Measurements from ENCODE around the gene VPS13D.
"Not testable (repeated sequence)": the region's sequence is repeated elsewhere in the genome, so short reads cannot be mapped to it uniquely, and the experiment has no call there.

The VPS13D gene

DNA sequence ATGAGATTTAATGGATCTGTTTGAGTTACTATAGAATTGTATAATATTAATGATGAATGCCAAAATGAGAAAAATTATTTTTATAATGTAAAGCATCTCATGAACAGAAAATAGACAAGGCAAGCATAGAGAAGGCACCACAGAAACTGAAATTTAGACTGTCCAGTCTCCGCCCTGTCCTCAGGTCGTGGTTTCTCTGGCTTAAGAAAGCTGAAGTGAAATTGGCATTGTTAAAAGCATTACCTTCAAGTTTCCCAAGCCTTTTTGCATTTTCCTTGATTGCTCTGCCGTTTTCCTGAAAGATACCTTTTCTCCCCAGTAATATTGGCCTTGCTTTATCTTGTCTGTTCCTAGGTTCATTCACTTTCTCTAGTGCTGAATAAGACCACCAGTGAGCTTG is 58.0 kb downstream of the VPS13D start:
- no peak for DNase-seq

DNA sequence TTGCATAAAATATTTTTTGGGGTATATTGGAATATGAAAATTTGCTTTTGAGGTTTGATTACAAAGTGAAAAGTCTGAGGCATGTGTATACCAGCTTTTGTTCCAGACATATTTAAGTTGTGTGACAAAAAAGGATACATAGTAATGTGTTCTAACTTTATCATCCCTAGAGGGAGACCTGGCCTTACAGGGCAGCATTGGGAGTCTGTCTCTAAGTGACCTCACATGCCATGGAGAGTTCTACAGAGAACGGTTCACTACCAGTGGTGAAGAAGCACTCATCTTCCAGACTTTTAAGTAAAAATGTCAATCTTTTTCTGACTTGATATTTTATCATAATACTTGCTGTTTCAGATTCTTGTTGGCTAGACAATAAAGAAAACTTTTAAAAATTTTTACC is 61.0 kb downstream of the VPS13D start:
- DNase-seq, result no peak

GRCh38 chr1:12293416-12293815 is 63.6 kb downstream of the VPS13D start:
- no peak for DNase-seq

- no peak for DNase-seq
Observed at GRCh38 chr1:12294076-12294475, 64.2 kb downstream of the VPS13D start.

- no peak for DNase-seq
Observed at GRCh38 chr1:12296016-12296415, 66.2 kb downstream of the VPS13D start.

DNA sequence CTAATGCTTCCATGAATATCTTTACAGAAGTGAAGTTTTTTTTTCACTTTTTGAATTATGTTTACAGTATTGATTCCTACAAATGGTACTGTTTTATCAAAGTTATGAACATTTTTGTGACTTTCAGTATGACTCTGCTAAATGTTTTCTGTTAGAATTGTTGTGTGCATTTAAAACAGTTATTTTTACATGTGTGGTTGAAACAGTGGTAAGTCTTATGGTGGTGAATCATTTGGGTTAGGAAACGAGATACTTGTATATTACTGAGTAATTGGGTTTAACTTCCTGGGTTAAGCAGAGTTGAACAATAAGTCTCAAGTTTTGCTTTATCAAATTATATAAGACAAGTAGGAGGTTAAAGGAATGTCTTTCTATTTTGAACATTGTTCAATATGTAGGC is 66.8 kb downstream of the VPS13D start:
- DNase-seq, result peak in 1 of 2 experiments; percentile 6

DNA sequence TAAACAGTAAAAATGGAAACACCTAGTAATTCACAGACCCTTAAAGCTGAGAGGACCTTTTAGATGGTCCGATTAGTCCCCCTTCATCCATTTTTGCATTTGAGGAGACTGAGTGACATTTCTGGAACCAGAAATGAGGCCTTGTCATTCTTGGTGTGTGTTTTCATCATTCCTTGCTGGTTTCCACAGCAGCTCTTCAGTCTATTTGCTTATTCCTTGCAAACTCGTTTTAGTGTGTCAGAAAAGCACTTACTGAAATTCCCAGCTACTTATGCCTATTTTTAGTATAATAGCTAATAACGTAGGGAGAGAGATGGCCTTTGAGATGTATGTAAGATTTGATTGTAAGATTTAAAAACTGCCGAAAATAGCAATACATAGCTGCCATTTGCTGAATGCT is 70.9 kb downstream of the VPS13D start:
- no peak for DNase-seq

DNA sequence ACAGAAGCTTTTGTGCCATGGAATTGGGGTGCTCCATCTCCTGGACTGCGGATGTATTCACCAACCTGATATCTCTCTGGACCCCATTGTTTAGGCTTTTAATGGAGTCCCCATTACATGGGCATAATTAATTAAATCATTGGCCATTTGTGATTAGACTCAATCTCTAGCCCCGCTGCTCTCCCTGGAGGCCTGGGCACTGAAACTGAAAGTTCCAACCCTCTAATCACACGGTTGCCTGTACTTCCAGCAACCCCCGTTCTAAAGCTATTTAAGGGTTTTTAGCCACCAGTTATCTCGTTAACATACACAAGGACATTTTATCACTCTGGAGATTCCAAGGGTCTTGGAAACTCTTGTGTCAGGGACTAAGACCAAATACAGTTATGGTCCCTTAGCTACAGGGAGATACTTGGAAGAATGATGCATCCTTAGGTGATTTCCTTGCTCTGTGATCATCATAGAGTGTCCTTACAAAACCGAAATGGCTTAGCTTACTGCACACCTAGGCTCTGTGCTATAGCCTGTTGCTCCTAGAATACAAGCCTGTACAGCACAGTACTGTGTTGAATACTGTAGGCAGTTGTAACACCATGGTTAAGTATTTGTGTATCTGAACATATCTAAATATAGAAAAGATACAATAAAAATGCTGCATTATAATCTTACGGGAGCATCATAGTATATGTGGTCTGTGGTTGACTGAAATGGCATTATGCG is 71.8 kb downstream of the VPS13D start:
- no peak for DNase-seq

GRCh38 chr1:12302798-12303447 is 73.1 kb downstream of the VPS13D start:
- no peak for DNase-seq

GRCh38 chr1:12305377-12305776 is 75.5 kb downstream of the VPS13D start:
- no peak for DNase-seq

- DNase-seq, result no peak
Observed at GRCh38 chr1:12309783-12310742, 80.2 kb downstream of the VPS13D start.

DNA sequence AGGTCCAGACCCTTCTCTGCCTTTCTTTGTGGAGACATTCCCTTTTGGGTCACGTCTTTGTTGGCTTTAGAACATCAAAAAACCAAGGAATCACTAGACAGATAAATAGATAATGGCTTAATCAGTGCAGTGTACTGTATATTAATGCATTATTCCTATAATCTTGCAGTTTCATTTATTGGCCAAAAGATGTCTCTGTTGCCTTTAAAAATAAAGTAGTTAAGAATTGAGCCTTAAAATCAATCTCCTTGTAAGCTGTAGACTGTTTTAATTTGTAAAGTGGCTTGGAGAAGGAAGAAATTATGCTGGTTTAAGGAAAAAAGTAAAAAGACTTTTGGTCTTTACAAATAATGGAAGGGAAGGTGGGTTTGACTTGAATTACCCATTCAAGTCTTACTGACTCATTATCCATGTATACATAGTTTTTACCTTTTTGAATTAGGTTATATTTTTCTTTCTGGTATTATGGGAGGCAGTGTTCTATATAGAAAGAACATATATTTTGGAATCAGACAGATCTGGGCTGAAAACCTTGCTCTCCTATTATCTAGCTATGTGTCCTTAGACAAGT is 84.6 kb downstream of the VPS13D start:
- peak; percentile 57 to 62 for DNase-seq

GRCh38 chr1:12315146-12315545 is 85.3 kb downstream of the VPS13D start:
- DNase-seq, result no peak

DNA sequence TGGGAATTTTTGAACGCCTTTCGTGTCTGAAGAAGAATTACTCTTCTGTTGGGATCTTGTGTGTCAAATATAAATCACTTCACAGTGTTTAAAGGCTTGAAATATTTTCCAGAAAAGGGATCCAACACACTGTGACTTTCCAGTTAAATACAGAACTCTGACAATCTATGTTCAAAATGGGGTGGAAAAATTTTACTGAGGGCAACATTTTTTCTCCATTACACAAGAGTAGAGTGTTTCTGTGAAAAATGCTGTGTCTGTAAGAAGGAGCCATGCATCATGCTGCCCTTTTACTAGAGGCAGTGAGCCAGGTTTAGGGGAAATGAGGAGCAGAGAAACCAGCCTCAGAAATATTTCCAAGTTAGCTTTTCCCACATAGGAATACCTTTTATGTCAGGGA is 86.5 kb downstream of the VPS13D start:
- no peak for DNase-seq

DNA sequence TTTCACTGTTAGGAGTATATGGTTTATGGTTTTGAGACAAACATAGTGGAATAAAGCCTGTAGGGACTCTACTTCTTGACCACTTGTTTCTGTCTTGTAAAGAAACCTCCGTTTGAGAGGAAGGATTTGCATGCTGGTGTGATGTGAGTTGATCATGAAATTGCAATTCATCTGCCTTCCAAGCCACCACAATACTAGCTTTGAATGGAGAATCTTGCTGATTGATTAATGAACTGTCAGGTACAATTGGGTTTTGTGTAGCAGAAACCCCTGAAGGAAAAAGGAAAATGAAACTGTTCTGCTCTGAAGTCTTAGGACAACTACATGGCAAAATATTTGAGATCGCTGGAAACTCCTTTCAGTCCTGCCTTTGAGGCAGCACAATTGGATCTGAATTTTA is 90.7 kb downstream of the VPS13D start:
- no peak for DNase-seq

- DNase-seq, result no peak
Observed at GRCh38 chr1:12324423-12324822, 94.6 kb downstream of the VPS13D start.

DNA sequence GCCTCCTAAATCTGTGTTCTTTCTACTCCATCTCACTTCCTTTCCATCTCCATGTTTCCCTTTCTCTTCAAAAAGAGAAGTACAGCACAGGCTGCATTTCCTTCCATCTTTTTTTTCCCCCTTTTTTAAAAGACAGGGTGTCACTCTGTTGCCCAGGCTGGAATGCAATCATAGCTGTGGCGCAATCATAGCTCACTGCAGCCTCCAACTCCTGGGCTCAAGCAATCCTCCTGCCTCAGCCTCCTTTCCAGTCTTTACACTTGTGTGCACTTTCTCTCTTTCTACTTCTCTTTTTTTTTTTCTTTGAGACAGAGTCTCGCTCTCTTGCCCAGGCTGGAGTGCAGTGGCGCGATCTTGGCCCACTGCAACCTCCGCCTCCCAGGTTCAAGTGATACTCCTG is 95.1 kb downstream of the VPS13D start:
- DNase-seq, result not testable (repeated sequence)

DNA sequence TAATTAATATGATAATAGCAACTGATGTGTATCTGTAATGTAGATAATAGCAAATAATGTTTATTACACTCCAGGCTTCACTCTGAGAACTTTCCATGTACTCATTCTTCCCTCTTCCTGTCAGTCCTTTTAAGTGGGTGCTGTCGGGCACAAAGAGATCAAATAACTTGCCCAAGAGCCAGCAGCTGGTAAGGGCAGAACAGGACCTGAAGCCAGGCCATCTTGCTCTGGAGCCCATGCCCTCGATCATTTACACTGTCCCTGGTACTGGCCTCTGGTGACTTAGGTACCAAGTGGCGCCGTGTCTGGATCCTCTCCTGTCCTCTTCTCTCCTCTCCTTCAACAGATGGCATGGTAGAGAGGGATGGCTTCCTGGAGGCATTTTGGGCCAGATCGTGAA is 97.2 kb downstream of the VPS13D start:
- DNase-seq, result no peak

DNA sequence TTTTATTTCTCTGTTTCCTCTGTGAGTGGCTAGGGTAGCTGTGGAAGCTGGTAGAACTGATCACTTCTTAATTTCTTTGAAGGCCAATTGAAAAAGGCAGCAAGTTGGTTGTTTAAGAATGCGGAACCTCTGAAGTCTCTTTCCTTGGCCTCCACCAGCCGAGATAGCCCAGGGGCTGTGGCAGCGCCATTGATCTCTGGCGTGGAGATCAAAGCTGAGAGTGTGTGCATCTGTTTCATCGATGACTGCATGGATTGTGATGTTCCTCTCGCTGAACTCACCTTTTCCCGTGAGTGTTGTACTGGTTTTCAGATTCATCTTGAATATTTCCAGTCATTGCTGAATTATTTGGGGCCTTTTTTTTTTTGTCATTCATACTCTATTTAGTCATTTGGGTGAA is 97.7 kb downstream of the VPS13D start:
- DNase-seq, result no peak

- DNase-seq, result no peak
Observed at GRCh38 chr1:12333036-12333785, 103.4 kb downstream of the VPS13D start.

GRCh38 chr1:12335815-12336214 is 106.0 kb downstream of the VPS13D start:
- no peak for DNase-seq

DNA sequence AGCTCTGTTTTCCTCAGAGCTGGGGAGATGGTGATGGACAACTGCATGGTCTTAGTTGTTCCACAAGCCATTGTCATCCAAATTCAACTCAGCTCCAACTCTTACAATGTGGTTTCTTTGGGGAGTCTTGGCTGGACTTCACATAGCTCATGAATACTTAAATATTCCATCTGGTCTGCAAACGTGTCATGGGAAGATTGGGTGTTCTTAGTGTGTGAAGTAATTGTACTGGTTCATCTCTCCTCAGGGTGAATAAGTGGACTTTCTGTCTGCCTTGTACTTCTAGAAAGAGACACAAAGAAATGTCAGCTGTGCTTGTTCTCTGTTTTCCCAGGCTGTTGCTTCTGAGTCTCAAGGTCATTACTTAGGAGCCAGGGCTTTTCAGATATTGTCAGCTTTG is 106.6 kb downstream of the VPS13D start:
- no peak for DNase-seq

DNA sequence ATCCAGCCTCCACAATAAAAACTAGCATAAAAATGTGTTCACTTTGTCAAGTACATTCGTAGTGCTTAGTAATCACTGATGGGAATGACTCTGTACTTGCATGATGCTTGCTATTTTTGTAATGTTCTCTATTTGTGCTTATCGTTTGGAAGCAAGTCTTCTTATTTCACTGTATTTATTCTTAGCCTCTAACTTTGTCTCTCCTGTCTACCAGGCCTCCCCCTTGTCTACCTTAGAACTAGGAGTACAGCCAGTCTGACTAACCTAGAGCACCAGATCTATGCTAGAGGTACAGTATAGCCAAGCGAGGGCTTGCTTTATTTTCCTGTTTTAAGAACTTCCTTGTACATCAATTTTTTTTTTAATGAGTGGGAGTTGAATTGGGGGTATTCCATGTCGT is 108.2 kb downstream of the VPS13D start:
- no peak for DNase-seq

All from Kasumi-1 (cell line).